ENCODE results near the gene ZFPM1. TPM values are rescaled to one million over a fixed set of nuclear protein-coding genes. Genes with fewer than 3 reads are reported as not detected.

ZFPM1 gene
- total RNA-seq, 1 experiment from 2014 or later = 5.0 TPM

- peaks cover 12% of the 10 kb centered on the region for H3K27me3 Mint-ChIP-seq (ENCODE audit: insufficient read depth, unreplicated experiment)
- no peak overlapping the region for H3K27ac Mint-ChIP-seq (ENCODE audit: low read depth, unreplicated experiment)
- intact Hi-C loops (cut with micrococcal nuclease) = no loop called here
- ChIA-PET CTCF (interaction anchor here (0.6 kb wide), 3 partner anchors 22 to 216 kb away, joined by 3 read pairs; no protein-coding TSS in a partner anchor), POLR2A (interaction anchor here (0.7 kb wide), 1 partner anchor 12 kb away, joined by 3 read pairs; no protein-coding TSS in a partner anchor)
- BruUV-seq (replicated peaks) = no TSS peak
- no peaks in the 10 kb centered on the region for H3K4me1 Mint-ChIP-seq (ENCODE audit: insufficient read depth, unreplicated experiment)
- TF ChIP-seq CTCF (IDR thresholded peaks at IDR 0.05; ENCODE audit: unreplicated experiment) = no peak
- DNase-seq (ENCODE audit: unreplicated experiment) = no peak
- H3K36me3 Mint-ChIP-seq (ENCODE audit: insufficient read depth, unreplicated experiment) = peaks cover 20% of the 10 kb centered on the region
- no peak overlapping the region for H3K4me3 Mint-ChIP-seq (ENCODE audit: unreplicated experiment)
- H3K9me3 Mint-ChIP-seq (ENCODE audit: unreplicated experiment) = peaks cover 14% of the 10 kb centered on the region
Measured at GRCh38 chr16:88539261-88539651, 86.2 kb downstream of the ZFPM1 start.

GRCh38 chr16:88539652-88540345 lies 86.7 kb downstream of the ZFPM1 start:
- no peak for DNase-seq (ENCODE audit: unreplicated experiment)
- intact Hi-C loops (cut with micrococcal nuclease) = no loop called here
- CTCF ChIA-PET = interaction anchor here (0.6 kb wide), 4 partner anchors 21 to 251 kb away, joined by 3 to 4 read pairs (median 3); no protein-coding TSS in a partner anchor
- no peak for TF ChIP-seq CTCF (IDR thresholded peaks at IDR 0.05; ENCODE audit: unreplicated experiment)
- H3K27me3 Mint-ChIP-seq (ENCODE audit: insufficient read depth, unreplicated experiment) = peaks cover 12% of the 10 kb centered on the region
- no TSS peak for BruUV-seq (replicated peaks)
- POLR2A ChIA-PET = interaction anchor here (0.6 to 0.7 kb wide), 2 partner anchors 11 to 19 kb away, joined by 3 read pairs; no protein-coding TSS in a partner anchor
- H3K36me3 Mint-ChIP-seq (ENCODE audit: insufficient read depth, unreplicated experiment) = peaks cover 16% of the 10 kb centered on the region
- no peak overlapping the region for H3K4me3 Mint-ChIP-seq (ENCODE audit: unreplicated experiment)
- no peak overlapping the region for H3K27ac Mint-ChIP-seq (ENCODE audit: low read depth, unreplicated experiment)
- peaks cover 14% of the 10 kb centered on the region for H3K9me3 Mint-ChIP-seq (ENCODE audit: unreplicated experiment)
- no peaks in the 10 kb centered on the region for H3K4me1 Mint-ChIP-seq (ENCODE audit: insufficient read depth, unreplicated experiment)

- H3K9me3 Mint-ChIP-seq (ENCODE audit: unreplicated experiment) = peaks cover 14% of the 10 kb centered on the region
- no peaks in the 10 kb centered on the region for H3K4me1 Mint-ChIP-seq (ENCODE audit: insufficient read depth, unreplicated experiment)
- peaks cover 14% of the 10 kb centered on the region for H3K36me3 Mint-ChIP-seq (ENCODE audit: insufficient read depth, unreplicated experiment)
- intact Hi-C loops (cut with micrococcal nuclease) = no loop called here
- no peak for TF ChIP-seq CTCF (IDR thresholded peaks at IDR 0.05; ENCODE audit: unreplicated experiment)
- POLR2A ChIA-PET = interaction anchor here (0.6 kb wide), 1 partner anchor 19 kb away, joined by 3 read pairs; no protein-coding TSS in a partner anchor
- no peak overlapping the region for H3K4me3 Mint-ChIP-seq (ENCODE audit: unreplicated experiment)
- CTCF ChIA-PET = interaction anchor here (0.6 kb wide), 1 partner anchor 252 kb away, joined by 4 read pairs; no protein-coding TSS in a partner anchor
- no peak for DNase-seq (ENCODE audit: unreplicated experiment)
- H3K27me3 Mint-ChIP-seq (ENCODE audit: insufficient read depth, unreplicated experiment) = peaks cover 16% of the 10 kb centered on the region
- H3K27ac Mint-ChIP-seq (ENCODE audit: low read depth, unreplicated experiment) = no peak overlapping the region
- no TSS peak for BruUV-seq (replicated peaks)
Measured at GRCh38 chr16:88540346-88540977, 87.4 kb downstream of the ZFPM1 start.
